GM19324 (cell line): Measurements from ENCODE around the gene PGA5.
"Not testable (repeated sequence)": the region's sequence is repeated elsewhere in the genome, so short reads cannot be mapped to it uniquely, and the experiment has no call there.

ENCODE experiments used
- ATAC-seq: cut with Tn5 transposase; IDR thresholded peaks from one replicate; pipeline ENCODE4 v1.9.1; 2021; ENCODE audit warnings: mild to moderate bottlenecking, moderate library complexity; ENCODE audit not compliant: unreplicated experiment, low FRiP score

Gene PGA5

GRCh38 chr11:61222692-61223091 lies 18.3 kb upstream of the PGA5 start:
- not testable (repeated sequence) for ATAC-seq

- not testable (repeated sequence) for ATAC-seq
These were observed 14.4 kb upstream of the PGA5 start for GRCh38 chr11:61226457-61227137.

- not testable (repeated sequence) for ATAC-seq
These were observed 11.5 kb upstream of the PGA5 start for GRCh38 chr11:61229458-61229857.

GRCh38 chr11:61231033-61231432 lies 9.9 kb upstream of the PGA5 start:
- not testable (repeated sequence) for ATAC-seq

GRCh38 chr11:61231585-61231984 lies 9.4 kb upstream of the PGA5 start:
- ATAC-seq, result not testable (repeated sequence)

- not testable (repeated sequence) for ATAC-seq
These were observed 8.3 kb upstream of the PGA5 start for GRCh38 chr11:61232548-61233145.

GRCh38 chr11:61237130-61237529 lies 3.8 kb upstream of the PGA5 start:
- not testable (repeated sequence) for ATAC-seq

- not testable (repeated sequence) for ATAC-seq
These were observed 687 bp upstream of the PGA5 start for GRCh38 chr11:61240288-61240687.

- ATAC-seq, result not testable (repeated sequence)
These were observed 551 bp downstream of the PGA5 start for GRCh38 chr11:61241526-61241925.

GRCh38 chr11:61245284-61245964 lies 4.4 kb downstream of the PGA5 start:
- ATAC-seq, result not testable (repeated sequence)

GRCh38 chr11:61248071-61248470 lies 7.1 kb downstream of the PGA5 start:
- ATAC-seq, result not testable (repeated sequence)

- not testable (repeated sequence) for ATAC-seq
These were observed 8.2 kb downstream of the PGA5 start for GRCh38 chr11:61249201-61249600.

- not testable (repeated sequence) for ATAC-seq
These were observed 10.1 kb downstream of the PGA5 start for GRCh38 chr11:61250796-61251765.

GRCh38 chr11:61252332-61252731 lies 11.4 kb downstream of the PGA5 start:
- ATAC-seq, result not testable (repeated sequence)

- ATAC-seq, result no peak
These were observed 13.5 kb downstream of the PGA5 start for GRCh38 chr11:61254403-61255025.

GRCh38 chr11:61256710-61257482 lies 15.9 kb downstream of the PGA5 start:
- no peak for ATAC-seq

GRCh38 chr11:61258546-61258945 lies 17.6 kb downstream of the PGA5 start:
- no peak for ATAC-seq

- ATAC-seq, result no peak
These were observed 18.4 kb downstream of the PGA5 start for GRCh38 chr11:61259363-61259762.

GRCh38 chr11:61264371-61264770 lies 23.4 kb downstream of the PGA5 start:
- no peak for ATAC-seq
